ENCODE results near the gene EP400.

The EP400 gene, protein sequence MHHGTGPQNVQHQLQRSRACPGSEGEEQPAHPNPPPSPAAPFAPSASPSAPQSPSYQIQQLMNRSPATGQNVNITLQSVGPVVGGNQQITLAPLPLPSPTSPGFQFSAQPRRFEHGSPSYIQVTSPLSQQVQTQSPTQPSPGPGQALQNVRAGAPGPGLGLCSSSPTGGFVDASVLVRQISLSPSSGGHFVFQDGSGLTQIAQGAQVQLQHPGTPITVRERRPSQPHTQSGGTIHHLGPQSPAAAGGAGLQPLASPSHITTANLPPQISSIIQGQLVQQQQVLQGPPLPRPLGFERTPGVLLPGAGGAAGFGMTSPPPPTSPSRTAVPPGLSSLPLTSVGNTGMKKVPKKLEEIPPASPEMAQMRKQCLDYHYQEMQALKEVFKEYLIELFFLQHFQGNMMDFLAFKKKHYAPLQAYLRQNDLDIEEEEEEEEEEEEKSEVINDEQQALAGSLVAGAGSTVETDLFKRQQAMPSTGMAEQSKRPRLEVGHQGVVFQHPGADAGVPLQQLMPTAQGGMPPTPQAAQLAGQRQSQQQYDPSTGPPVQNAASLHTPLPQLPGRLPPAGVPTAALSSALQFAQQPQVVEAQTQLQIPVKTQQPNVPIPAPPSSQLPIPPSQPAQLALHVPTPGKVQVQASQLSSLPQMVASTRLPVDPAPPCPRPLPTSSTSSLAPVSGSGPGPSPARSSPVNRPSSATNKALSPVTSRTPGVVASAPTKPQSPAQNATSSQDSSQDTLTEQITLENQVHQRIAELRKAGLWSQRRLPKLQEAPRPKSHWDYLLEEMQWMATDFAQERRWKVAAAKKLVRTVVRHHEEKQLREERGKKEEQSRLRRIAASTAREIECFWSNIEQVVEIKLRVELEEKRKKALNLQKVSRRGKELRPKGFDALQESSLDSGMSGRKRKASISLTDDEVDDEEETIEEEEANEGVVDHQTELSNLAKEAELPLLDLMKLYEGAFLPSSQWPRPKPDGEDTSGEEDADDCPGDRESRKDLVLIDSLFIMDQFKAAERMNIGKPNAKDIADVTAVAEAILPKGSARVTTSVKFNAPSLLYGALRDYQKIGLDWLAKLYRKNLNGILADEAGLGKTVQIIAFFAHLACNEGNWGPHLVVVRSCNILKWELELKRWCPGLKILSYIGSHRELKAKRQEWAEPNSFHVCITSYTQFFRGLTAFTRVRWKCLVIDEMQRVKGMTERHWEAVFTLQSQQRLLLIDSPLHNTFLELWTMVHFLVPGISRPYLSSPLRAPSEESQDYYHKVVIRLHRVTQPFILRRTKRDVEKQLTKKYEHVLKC (N-terminal part only)

DNA sequence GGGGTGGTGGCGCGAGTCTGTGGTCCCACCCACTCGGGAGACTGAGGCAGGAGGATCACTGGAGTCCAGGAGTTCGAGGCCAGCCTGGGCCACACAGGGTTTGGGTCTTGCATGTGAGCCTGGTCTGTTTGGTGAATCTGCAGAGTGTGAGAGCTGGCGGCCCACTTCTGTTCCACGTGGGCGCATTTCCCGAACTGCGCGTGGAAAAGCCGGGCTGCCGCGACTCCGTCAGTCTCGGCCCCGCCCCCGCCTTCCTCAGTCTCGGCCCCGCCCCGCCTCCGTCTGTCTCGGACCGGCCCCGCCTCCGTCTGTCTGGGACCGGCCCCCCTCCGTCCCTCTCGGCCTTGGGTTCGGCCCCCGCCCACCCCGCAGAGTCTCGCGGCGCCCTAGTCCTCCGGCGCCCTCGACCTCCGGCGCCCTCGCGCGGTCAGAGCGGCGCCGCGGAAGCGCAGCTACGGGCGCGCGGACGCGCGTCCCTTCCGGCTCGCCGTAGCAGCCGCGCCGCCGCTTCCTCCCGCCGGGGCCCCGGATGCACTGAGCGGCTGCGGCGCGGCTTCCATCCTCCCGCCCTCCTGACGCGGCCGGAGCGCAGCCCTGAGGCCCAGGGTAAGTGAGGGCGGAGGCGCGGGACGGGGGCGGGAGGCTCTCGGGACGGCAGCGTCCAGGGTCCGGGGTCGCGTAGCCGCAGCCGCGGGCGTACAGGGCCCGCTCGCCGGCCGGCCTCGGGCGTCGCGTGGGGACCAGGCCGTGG, at the start of gene EP400:
EP400 (plus strand) TSS at position 512 of the 751 bp plus-strand sequence. CDS start 10,678 bp downstream, outside the sequence.
- TF ChIP-seq, protein P1, sequence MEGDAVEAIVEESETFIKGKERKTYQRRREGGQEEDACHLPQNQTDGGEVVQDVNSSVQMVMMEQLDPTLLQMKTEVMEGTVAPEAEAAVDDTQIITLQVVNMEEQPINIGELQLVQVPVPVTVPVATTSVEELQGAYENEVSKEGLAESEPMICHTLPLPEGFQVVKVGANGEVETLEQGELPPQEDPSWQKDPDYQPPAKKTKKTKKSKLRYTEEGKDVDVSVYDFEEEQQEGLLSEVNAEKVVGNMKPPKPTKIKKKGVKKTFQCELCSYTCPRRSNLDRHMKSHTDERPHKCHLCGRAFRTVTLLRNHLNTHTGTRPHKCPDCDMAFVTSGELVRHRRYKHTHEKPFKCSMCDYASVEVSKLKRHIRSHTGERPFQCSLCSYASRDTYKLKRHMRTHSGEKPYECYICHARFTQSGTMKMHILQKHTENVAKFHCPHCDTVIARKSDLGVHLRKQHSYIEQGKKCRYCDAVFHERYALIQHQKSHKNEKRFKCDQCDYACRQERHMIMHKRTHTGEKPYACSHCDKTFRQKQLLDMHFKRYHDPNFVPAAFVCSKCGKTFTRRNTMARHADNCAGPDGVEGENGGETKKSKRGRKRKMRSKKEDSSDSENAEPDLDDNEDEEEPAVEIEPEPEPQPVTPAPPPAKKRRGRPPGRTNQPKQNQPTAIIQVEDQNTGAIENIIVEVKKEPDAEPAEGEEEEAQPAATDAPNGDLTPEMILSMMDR (IDR thresholded peaks at IDR 0.05), result peak; percentile 75

- TF ChIP-seq, protein P1 (IDR thresholded peaks at IDR 0.05), result no peak
These were observed 49.3 kb upstream of the EP400 start for GRCh38 chr12:131900397-131900796.

DNA sequence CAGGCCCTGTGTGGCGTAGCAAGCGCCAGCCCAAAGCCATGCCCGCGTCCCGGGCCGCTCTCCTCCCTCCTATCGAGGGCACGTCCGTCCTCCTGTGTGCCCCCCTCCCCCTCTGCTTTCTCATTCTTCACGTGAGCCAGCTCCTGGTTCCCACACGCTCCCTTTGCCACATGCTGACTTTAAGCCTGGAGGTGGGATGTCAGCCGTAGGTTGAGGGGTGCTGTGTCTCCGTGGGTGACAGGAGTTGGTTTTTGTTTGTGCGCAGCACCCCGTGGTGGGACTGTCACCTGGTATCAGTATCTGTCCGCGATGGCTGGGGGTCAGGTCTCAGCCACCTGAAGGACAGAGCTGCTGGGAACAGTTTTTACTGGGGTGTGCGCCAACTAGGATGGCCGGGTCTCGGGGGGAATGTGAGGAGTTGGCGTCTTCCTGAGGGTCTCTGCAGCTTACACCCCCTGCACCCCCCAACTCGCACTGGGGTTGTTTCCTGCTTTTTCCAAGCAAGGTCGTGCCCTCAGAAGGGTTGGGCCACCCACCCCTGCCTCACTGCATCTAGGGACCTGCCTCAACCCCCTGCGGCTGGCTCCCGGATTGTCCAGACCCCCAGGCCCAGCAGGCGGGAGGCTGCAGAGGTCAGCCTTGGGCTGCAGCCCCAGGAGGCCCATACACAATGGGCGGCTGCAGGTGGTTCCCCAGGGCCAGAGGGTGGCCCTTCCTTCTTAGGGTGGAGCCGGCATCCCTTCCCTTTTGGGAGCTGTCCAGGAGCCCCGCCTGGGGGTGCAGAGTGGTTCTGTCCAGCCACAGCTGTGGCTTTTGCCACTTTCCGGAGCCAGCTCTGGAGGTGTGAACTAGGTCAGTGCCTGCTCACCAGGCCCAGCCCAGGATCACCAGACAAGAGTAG, 48.1 kb upstream of the EP400 start:
- TF ChIP-seq, protein P1 (IDR thresholded peaks at IDR 0.05), result no peak

- TF ChIP-seq, protein P1 (IDR thresholded peaks at IDR 0.05), result no peak
These were observed 47.2 kb upstream of the EP400 start for GRCh38 chr12:131902332-131903241.

DNA sequence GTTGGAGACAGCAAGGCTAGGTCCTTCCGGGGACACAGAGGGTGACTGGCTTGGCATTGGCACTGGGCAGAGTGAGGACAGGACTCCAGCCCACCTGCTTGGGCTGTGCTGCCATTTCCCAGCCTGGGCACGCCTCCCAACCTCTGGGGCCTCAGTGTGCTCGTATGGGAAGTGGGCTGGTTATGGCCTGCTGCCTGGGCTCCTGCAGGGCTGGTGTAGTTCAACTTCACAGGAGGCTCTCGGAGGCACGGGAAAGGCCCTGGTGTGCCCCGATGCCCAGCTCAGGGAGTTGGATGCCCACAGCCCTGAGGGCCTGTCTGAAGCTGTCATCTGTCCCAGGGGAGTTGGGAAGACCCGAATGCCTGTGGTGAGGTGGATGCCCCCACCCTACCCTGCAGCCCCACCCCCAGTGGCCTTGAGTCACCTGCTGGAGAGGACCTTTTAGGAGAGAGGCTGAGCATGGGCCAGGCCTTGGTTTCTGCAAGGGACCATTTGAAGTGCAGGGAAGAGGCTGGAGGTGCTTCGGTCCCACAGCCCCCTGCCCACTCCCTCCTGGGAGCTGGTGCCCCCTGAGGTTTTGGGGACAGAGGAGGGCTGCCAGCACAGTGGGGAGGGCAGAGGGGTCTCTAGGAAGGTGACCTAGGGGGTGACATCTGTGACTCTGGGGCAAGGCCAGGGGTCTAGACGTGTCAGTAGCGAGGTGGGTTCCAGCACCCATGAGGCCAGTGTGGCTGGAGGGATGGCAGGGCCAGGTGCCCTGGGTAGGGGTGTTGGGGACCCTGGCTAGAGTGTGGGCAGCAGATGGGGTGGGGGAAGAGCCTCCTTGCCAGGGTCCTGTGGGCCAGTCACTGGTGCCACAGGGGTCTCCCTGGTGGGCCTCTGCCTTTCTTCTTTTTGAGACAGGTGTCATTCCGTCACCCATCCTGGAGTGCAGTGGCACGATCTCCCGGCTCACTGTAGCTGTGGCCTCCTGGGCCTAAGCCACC, 46.2 kb upstream of the EP400 start:
- TF ChIP-seq, protein P1 (IDR thresholded peaks at IDR 0.05), result no peak

Measured in LNCAP (cell line).